Fibroblast of skin of right biceps (primary cell): ENCODE measurements around the gene SLC35B4.
"Not testable (repeated sequence)": the region's sequence is repeated elsewhere in the genome, so short reads cannot be mapped to it uniquely, and the experiment has no call there.

Experiments
- DNase-seq: peaks from one replicate; pipeline ENCODE4 v3.0.0-alpha.2; 2013

SLC35B4 gene

GRCh38 chr7:134330974-134331373 lies 14.2 kb upstream of the SLC35B4 start:
- no peak for DNase-seq

GRCh38 chr7:134329614-134330346 lies 13.1 kb upstream of the SLC35B4 start:
- DNase-seq = no peak

- DNase-seq = no peak
These were observed 12.2 kb upstream of the SLC35B4 start for GRCh38 chr7:134328900-134329299.

- peak; percentile 54 for DNase-seq
These were observed 11.2 kb upstream of the SLC35B4 start for GRCh38 chr7:134327896-134328295.

- DNase-seq = no peak
These were observed 7.4 kb upstream of the SLC35B4 start for GRCh38 chr7:134324107-134324506.

GRCh38 chr7:134320201-134320600 lies 3.5 kb upstream of the SLC35B4 start:
- DNase-seq = peak; percentile 70

GRCh38 chr7:134318443-134318842 lies 1.7 kb upstream of the SLC35B4 start:
- peak; percentile 20 for DNase-seq

GRCh38 chr7:134317434-134317833 lies 704 bp upstream of the SLC35B4 start:
- no peak for DNase-seq

- peak; percentile 37 for DNase-seq
These were observed 821 bp downstream of the SLC35B4 start for GRCh38 chr7:134315679-134316538.

- no peak for DNase-seq
These were observed 3.2 kb downstream of the SLC35B4 start for GRCh38 chr7:134313543-134313942.

GRCh38 chr7:134312717-134313116 lies 4.0 kb downstream of the SLC35B4 start:
- DNase-seq = no peak

GRCh38 chr7:134311807-134312206 lies 4.9 kb downstream of the SLC35B4 start:
- no peak for DNase-seq

GRCh38 chr7:134308548-134308947 lies 8.2 kb downstream of the SLC35B4 start:
- no peak for DNase-seq

- DNase-seq = peak; percentile 68
These were observed 9.4 kb downstream of the SLC35B4 start for GRCh38 chr7:134307320-134307719.

GRCh38 chr7:134302120-134302519 lies 14.6 kb downstream of the SLC35B4 start:
- DNase-seq = no peak

- no peak for DNase-seq
These were observed 15.1 kb downstream of the SLC35B4 start for GRCh38 chr7:134301592-134301991.

GRCh38 chr7:134300988-134301387 lies 15.7 kb downstream of the SLC35B4 start:
- DNase-seq = no peak

- no peak for DNase-seq
These were observed 17.6 kb downstream of the SLC35B4 start for GRCh38 chr7:134298902-134299683.

GRCh38 chr7:134297489-134297888 lies 19.2 kb downstream of the SLC35B4 start:
- DNase-seq = no peak

- not testable (repeated sequence) for DNase-seq
These were observed 20.7 kb downstream of the SLC35B4 start for GRCh38 chr7:134295982-134296381.

- no peak for DNase-seq
These were observed 23.6 kb downstream of the SLC35B4 start for GRCh38 chr7:134293002-134293740.

GRCh38 chr7:134290286-134290685 lies 26.4 kb downstream of the SLC35B4 start:
- peak; percentile 47 for DNase-seq

GRCh38 chr7:134289841-134290240 lies 26.9 kb downstream of the SLC35B4 start:
- no peak for DNase-seq
